Right atrium auricular region (tissue), 2 donors: ENCODE measurements around the gene PFDN2. TPM values are rescaled to one million over a fixed set of nuclear protein-coding genes. Genes with fewer than 3 reads are reported as not detected.
"Not testable (repeated sequence)": the region's sequence is repeated elsewhere in the genome, so short reads cannot be mapped to it uniquely, and the experiment has no call there.

ENCODE experiments used
- DNase-seq: peaks from one replicate; pipeline ENCODE4 v3.0.0-alpha.2; 2019; ENCODE audit warnings: low spot score
- H3K27ac ChIP-seq, 2 donors: fragments of 200-600 bp; sonication (generic); 1 replicate in 1 of 2; 2 replicates in 1 of 2; pipeline ENCODE4 v1.5.1; 2016 to 2019
- H3K27me3 ChIP-seq, 2 donors: fragments of 200-600 bp; sonication (generic); one replicate each; pipeline versions ENCODE4 v1.5.1 to v1.6.0; 2017 to 2019
- H3K36me3 ChIP-seq: fragments of 200-600 bp; sonication (generic); one replicate; pipeline ENCODE4 v1.5.1; 2016
- H3K4me1 ChIP-seq, 2 donors: fragments of 200-600 bp; sonication (generic); one replicate each; pipeline versions ENCODE4 v1.5.1 to v1.6.0; 2017 to 2019
- H3K4me3 ChIP-seq, 2 donors: fragments of 200-600 bp; sonication (generic); 1 replicate in 1 of 2; 2 replicates in 1 of 2; pipeline ENCODE4 v1.5.1; 2017 to 2019; ENCODE audit warnings: mild to moderate bottlenecking in 1 of 2, moderate library complexity in 1 of 2
- H3K9me3 ChIP-seq, 2 donors: fragments of 200-600 bp; sonication (generic); one replicate each; pipeline ENCODE4 v1.5.1; 2019
- total RNA-seq, 2 donors: library from RNA; depleted of rRNA; stranded (reverse); fragments of >200 nt; gene quantifications; one replicate each; pipeline ENCODE4 v1.1.0, GENCODE V29; 2016
- TF ChIP-seq, protein P1 (sequence below), 2 donors: fragments of 200-600 bp; sonication (generic); IDR thresholded peaks; one replicate each; pipeline ENCODE4 v1.5.1; 2019; ENCODE audit warnings: antibody characterized with exemption in 2 of 2

Gene PFDN2
- total RNA-seq, 2 donors from 2014 or later, result 39.9 to 42.2 TPM

DNA sequence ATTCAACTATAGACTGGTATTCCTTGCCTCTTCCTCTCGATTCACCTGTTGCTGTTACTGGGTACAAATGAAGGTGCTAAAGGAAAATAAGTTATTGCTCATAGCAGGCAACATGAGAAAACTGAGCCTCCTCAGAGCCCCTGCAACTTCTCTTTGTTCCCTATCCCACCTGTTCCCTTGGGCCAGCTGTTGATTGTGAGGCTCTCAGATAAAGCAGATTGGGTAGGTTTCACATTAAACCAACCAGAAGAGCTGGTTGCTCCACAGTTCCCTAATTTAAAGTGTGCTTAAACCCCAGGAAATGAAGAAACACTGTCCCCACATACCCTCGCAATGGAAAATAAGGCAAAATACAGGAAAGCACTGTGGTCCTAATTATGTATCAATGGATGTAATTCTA is 9.8 kb upstream of the PFDN2 start:
- TF ChIP-seq, protein P1, sequence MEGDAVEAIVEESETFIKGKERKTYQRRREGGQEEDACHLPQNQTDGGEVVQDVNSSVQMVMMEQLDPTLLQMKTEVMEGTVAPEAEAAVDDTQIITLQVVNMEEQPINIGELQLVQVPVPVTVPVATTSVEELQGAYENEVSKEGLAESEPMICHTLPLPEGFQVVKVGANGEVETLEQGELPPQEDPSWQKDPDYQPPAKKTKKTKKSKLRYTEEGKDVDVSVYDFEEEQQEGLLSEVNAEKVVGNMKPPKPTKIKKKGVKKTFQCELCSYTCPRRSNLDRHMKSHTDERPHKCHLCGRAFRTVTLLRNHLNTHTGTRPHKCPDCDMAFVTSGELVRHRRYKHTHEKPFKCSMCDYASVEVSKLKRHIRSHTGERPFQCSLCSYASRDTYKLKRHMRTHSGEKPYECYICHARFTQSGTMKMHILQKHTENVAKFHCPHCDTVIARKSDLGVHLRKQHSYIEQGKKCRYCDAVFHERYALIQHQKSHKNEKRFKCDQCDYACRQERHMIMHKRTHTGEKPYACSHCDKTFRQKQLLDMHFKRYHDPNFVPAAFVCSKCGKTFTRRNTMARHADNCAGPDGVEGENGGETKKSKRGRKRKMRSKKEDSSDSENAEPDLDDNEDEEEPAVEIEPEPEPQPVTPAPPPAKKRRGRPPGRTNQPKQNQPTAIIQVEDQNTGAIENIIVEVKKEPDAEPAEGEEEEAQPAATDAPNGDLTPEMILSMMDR (IDR thresholded peaks at IDR 0.05), result no peak
- H3K4me3 ChIP-seq, result no peak overlapping the region
- H3K36me3 ChIP-seq, result peaks cover 60% of the 10 kb centered on the region
- H3K27me3 ChIP-seq, result no peaks in the 10 kb centered on the region
- no peak for DNase-seq
- H3K27ac ChIP-seq, result no peak overlapping the region
- H3K4me1 ChIP-seq, result peaks cover 0 to 23% of the 10 kb centered on the region in 2 donors
- H3K9me3 ChIP-seq, result no peaks in the 10 kb centered on the region

DNA sequence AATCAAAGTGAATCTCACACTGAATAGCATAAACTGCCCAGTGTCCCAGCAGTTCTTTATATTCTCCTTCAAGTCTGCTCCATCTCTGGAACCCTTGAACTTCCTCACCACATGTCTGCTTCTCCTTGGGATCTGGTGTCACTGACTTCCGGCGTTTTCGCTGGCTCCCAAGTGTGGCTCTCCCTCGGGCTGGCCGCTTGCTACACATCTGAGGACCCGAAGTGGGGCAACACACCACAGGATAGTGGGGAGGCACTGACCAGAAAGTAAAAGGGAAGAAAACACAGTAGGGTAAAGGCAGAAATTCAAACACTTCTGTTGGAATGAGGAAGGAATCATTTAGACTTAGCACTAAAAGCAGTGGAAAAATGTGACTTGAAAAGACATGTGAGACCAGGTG is 5.1 kb upstream of the PFDN2 start:
- H3K4me3 ChIP-seq, result no peak overlapping the region
- H3K27ac ChIP-seq, result no peak overlapping the region
- peaks cover 0 to 20% of the 10 kb centered on the region in 2 donors for H3K4me1 ChIP-seq

DNA sequence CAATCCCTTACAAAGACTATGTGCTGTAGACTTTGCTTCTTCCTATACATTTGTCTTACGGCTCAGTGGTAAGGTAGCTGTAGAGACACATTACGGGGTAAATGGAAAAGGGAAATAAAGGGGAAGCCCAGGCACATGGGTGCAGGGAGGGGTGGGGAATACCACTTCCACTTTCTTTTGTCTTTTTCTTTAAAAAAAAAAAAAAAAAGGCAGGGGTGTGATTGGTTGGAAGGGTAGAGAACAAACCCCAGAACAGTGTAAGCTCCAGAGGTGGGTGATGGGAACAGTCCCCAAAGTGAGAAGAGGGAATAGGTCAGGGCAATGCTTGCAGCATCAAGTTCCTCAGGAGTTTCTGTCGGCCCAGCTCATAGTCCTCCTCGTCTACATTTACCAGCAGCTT is 4.0 kb upstream of the PFDN2 start:
- H3K36me3 ChIP-seq, result peaks cover 68% of the 10 kb centered on the region
- DNase-seq, result no peak
- H3K4me1 ChIP-seq, result peaks cover 0 to 23% of the 10 kb centered on the region in 2 donors
- no peaks in the 10 kb centered on the region for H3K9me3 ChIP-seq
- H3K27ac ChIP-seq, result no peak overlapping the region
- H3K27me3 ChIP-seq, result no peaks in the 10 kb centered on the region
- TF ChIP-seq, protein P1 (IDR thresholded peaks at IDR 0.05), result no peak
- H3K4me3 ChIP-seq, result no peak overlapping the region

More for the DNA sequence above, 5.1 kb upstream of the PFDN2 start:
- no peak for DNase-seq
- no peaks in the 10 kb centered on the region for H3K27me3 ChIP-seq
- H3K36me3 ChIP-seq, result peaks cover 74% of the 10 kb centered on the region
- no peaks in the 10 kb centered on the region for H3K9me3 ChIP-seq
- TF ChIP-seq, protein P1 (IDR thresholded peaks at IDR 0.05), result no peak

DNA sequence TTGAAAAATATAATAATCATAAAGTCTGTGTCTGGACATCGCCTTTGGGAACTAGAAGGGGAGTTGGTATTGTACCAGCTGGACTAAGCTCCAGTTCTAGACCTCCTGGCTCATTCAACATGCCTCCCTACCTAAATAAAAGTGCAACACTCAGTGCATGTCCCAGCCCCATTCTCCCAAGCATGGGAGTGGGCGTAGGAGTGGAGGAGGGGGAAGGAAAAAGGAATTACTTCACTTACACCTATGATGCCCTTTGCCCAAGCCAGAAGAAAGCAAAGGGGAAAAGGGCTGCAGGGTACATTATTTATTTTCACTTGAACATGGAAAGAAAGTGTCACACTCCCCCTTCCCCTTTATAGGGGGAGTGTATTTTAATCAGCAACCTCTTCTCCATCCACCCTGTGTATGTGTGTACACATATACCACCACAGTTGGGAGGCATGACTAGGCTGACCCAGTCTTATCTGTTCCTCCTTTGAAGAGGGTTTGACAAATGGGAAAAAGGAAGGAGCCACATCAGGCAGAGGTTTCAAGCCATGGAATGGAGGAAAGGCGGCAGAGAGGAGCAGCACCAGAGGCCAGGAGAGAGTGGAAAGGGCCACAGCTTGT is 3.3 kb upstream of the PFDN2 start:
- no peak overlapping the region for H3K27ac ChIP-seq
- H3K27me3 ChIP-seq, result no peaks in the 10 kb centered on the region
- H3K9me3 ChIP-seq, result no peaks in the 10 kb centered on the region
- TF ChIP-seq, protein P1 (IDR thresholded peaks at IDR 0.05), result no peak
- H3K36me3 ChIP-seq, result peaks cover 63% of the 10 kb centered on the region
- no peak for DNase-seq
- peaks cover 0 to 29% of the 10 kb centered on the region in 2 donors for H3K4me1 ChIP-seq
- H3K4me3 ChIP-seq, result no peak overlapping the region

DNA sequence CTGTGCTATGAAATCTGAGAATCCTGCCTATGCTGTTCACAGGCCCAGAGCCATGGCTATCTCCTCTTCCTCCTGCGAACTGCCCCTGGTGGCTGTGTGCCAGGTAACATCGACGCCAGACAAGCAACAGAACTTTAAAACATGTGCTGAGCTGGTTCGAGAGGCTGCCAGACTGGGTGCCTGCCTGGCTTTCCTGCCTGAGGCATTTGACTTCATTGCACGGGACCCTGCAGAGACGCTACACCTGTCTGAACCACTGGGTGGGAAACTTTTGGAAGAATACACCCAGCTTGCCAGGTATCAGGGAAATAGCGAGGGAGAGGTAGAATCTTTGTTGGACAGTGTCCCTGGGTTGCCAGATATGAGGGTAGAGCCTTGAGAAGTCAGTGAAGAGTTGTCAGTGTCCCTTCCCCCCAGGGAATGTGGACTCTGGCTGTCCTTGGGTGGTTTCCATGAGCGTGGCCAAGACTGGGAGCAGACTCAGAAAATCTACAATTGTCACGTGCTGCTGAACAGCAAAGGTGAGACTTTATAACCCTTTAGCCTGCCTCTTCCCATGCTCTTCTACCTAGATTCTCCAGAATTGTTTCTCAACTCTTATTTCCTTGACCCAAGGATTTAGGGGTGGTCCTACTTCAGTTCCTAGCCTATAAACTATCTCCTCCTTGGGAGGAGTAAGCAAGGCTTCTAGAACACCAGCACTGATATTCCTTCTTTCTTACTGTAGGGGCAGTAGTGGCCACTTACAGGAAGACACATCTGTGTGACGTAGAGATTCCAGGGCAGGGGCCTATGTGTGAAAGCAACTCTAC is 1.5 kb upstream of the PFDN2 start:
- no peaks in the 10 kb centered on the region for H3K27me3 ChIP-seq
- peaks cover 0 to 41% of the 10 kb centered on the region in 2 donors for H3K4me1 ChIP-seq
- peaks cover 44% of the 10 kb centered on the region for H3K36me3 ChIP-seq
- TF ChIP-seq, protein P1 (IDR thresholded peaks at IDR 0.05), result no peak
- peak overlapping the region in 1 of 2 donors; percentile 98 for H3K4me3 ChIP-seq
- H3K9me3 ChIP-seq, result no peaks in the 10 kb centered on the region
- peak overlapping the region; percentile 90 to 94 for H3K27ac ChIP-seq
- DNase-seq, result peak; percentile 78

DNA sequence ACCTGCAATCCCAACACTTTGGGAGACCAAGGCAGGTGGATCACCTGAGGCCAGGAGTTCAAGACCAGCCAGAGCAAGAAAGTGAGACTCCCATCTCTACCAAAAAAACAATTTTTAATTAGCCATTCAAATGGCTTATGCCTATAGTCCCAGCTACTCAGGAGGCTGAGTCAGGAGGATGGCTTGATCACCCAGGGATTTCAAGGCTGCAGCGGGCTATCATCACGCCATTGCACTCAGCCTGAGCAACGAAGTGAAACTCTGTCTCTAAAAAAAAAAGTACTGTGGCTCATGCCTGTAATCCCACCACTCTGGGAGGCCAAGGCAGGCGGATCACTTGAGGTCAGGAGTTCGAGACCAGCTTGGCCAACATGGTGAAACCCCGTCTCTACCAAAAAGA is 1.9 kb downstream of the PFDN2 start:
- H3K27me3 ChIP-seq, H3K27ac ChIP-seq, H3K9me3 ChIP-seq, DNase-seq, H3K4me3 ChIP-seq: not testable (repeated sequence)
- Histone ChIP-seq H3K36me3 (peaks cover 11% of the 10 kb centered on the region), H3K4me1 (peaks cover 0 to 49% of the 10 kb centered on the region in 2 donors)
